HEK293T (cell line): ENCODE measurements around the gene IL20.

Experiments used
- CTCF ChIA-PET: fragments of 350-600 bp; formaldehyde crosslinking; extraction: SDS; loops from one replicate; lab custom pipeline; 2021; ENCODE audit warnings: antibody characterized with exemption, inconsistent platforms; lab: Yijun Ruan, JAX
- POLR2A ChIA-PET: fragments of 350-600 bp; formaldehyde crosslinking; extraction: SDS; loops from one replicate; lab custom pipeline; 2020; ENCODE audit warnings: antibody characterized with exemption, inconsistent platforms; lab: Yijun Ruan, JAX
- DNase-seq: peaks from one replicate; pipeline ENCODE4 v3.0.0; 2012; ENCODE audit warnings: mixed read lengths; ENCODE audit errors: extremely low spot score
- ARNT ChIP-seq: fragments of 450-650 bp; IDR thresholded peaks from 2 replicates; pipeline ENCODE4 v1.6.1; 2017; ENCODE audit warnings: mild to moderate bottlenecking
- BHLHE40 ChIP-seq: fragments of 450-650 bp; IDR thresholded peaks from 2 replicates; pipeline ENCODE4 v1.6.1; 2016; ENCODE audit warnings: mild to moderate bottlenecking, moderate library complexity, borderline replicate concordance
- CTBP1 ChIP-seq: fragments of 450-650 bp; IDR thresholded peaks from 2 replicates; pipeline ENCODE4 v1.6.1; 2016; ENCODE audit warnings: borderline replicate concordance
- ELF4 ChIP-seq: fragments of 450-650 bp; IDR thresholded peaks from 2 replicates; pipeline ENCODE4 v1.6.1; 2017; ENCODE audit warnings: antibody characterized with exemption
- FOXA1 ChIP-seq: fragments of 450-650 bp; IDR thresholded peaks from 2 replicates; pipeline ENCODE4 v1.6.1; 2016; ENCODE audit warnings: mild to moderate bottlenecking
- FOXK2 ChIP-seq: fragments of 450-650 bp; IDR thresholded peaks from 2 replicates; pipeline ENCODE4 v1.6.1; 2016; ENCODE audit warnings: mild to moderate bottlenecking
- FOXM1 ChIP-seq: fragments of 450-650 bp; IDR thresholded peaks from 2 replicates; pipeline ENCODE4 v1.6.1; 2017; ENCODE audit warnings: mild to moderate bottlenecking, borderline replicate concordance
- HDGF ChIP-seq: fragments of 450-650 bp; IDR thresholded peaks from 2 replicates; pipeline ENCODE4 v1.6.1; 2017; ENCODE audit warnings: antibody characterized with exemption, borderline replicate concordance
- L3MBTL2 ChIP-seq: fragments of 450-650 bp; conservative IDR thresholded peaks from 2 replicates; pipeline ENCODE4 v1.6.1; 2016; ENCODE audit warnings: mild to moderate bottlenecking
- LEF1 ChIP-seq: fragments of 450-650 bp; IDR thresholded peaks from 2 replicates; pipeline ENCODE4 v1.6.1; 2017; ENCODE audit warnings: mild to moderate bottlenecking, borderline replicate concordance
- NFRKB ChIP-seq: fragments of 450-650 bp; IDR thresholded peaks from 2 replicates; pipeline ENCODE4 v1.6.1; 2016; ENCODE audit warnings: mild to moderate bottlenecking, moderate library complexity
- PKNOX1 ChIP-seq: fragments of 450-650 bp; IDR thresholded peaks from 2 replicates; pipeline ENCODE4 v1.6.1; 2016
- SP1 ChIP-seq: fragments of 450-650 bp; IDR thresholded peaks from 2 replicates; pipeline ENCODE4 v1.6.1; 2017
- SUZ12 ChIP-seq: fragments of 450-650 bp; IDR thresholded peaks from 2 replicates; pipeline ENCODE4 v1.6.1; 2016; ENCODE audit warnings: mild to moderate bottlenecking
- TARDBP ChIP-seq: fragments of 450-650 bp; IDR thresholded peaks from 2 replicates; pipeline ENCODE4 v1.6.1; 2016
- ZNF384 ChIP-seq: fragments of 450-650 bp; IDR thresholded peaks from 2 replicates; pipeline ENCODE4 v1.6.1; 2016

The IL20 gene

GRCh38 chr1:206826394-206826793, 39.0 kb upstream of the IL20 start:
- ChIA-PET POLR2A (no interaction called here), CTCF (interaction anchor here (0.7 kb wide), 1 partner anchor 156 kb away, joined by 3 read pairs; no protein-coding TSS in a partner anchor)
- DNase-seq = no peak
- TF ChIP-seq ZNF384 (no peak), TARDBP (no peak), NFRKB (no peak), FOXA1 (no peak), ARNT (no peak), FOXK2 (no peak), BHLHE40 (no peak), SUZ12 (no peak), HDGF (no peak), ELF4 (no peak), L3MBTL2 (no peak), FOXM1 (no peak)

- CTCF ChIA-PET = interaction anchor here (0.6 kb wide), 1 partner anchor 18 kb away, joined by 3 read pairs; no protein-coding TSS in a partner anchor
- POLR2A ChIA-PET = no interaction called here
- DNase-seq = no peak
- TF ChIP-seq FOXM1 = no peak
- no peak for TF ChIP-seq HDGF
- no peak for TF ChIP-seq NFRKB
- no peak for TF ChIP-seq FOXK2
- TF ChIP-seq SP1 = no peak
- TF ChIP-seq TARDBP = no peak
- TF ChIP-seq L3MBTL2 = no peak
- no peak for TF ChIP-seq CTBP1
- no peak for TF ChIP-seq LEF1
- no peak for TF ChIP-seq FOXA1
- no peak for TF ChIP-seq SUZ12
- no peak for TF ChIP-seq BHLHE40
- no peak for TF ChIP-seq ARNT
- no peak for TF ChIP-seq ZNF384
- no peak for TF ChIP-seq PKNOX1
- no peak for TF ChIP-seq ELF4
Observed at GRCh38 chr1:206828061-206828460, 37.4 kb upstream of the IL20 start.

- no peak for TF ChIP-seq NFRKB
- no peak for TF ChIP-seq FOXA1
- TF ChIP-seq ELF4 = no peak
- no peak for TF ChIP-seq TARDBP
- TF ChIP-seq BHLHE40 = no peak
- no peak for TF ChIP-seq L3MBTL2
- no peak for TF ChIP-seq LEF1
- TF ChIP-seq ZNF384 = no peak
- no peak for TF ChIP-seq CTBP1
- no peak for TF ChIP-seq HDGF
- no peak for TF ChIP-seq ARNT
- TF ChIP-seq PKNOX1 = no peak
- no peak for TF ChIP-seq SUZ12
- DNase-seq = no peak
- POLR2A ChIA-PET = no interaction called here
Observed at GRCh38 chr1:206828765-206829164, 36.7 kb upstream of the IL20 start.

GRCh38 chr1:206829282-206829681, 36.1 kb upstream of the IL20 start:
- POLR2A ChIA-PET = no interaction called here
- TF ChIP-seq CTBP1 = no peak
- TF ChIP-seq LEF1 = no peak
- TF ChIP-seq FOXM1 = no peak
- no peak for TF ChIP-seq FOXK2
- TF ChIP-seq SUZ12 = no peak
- TF ChIP-seq ELF4 = no peak
- TF ChIP-seq NFRKB = no peak
- no peak for TF ChIP-seq HDGF
- no peak for TF ChIP-seq BHLHE40
- no peak for DNase-seq
- CTCF ChIA-PET = no interaction called here

More at GRCh38 chr1:206828765-206829164, 36.7 kb upstream of the IL20 start:
- CTCF ChIA-PET = no interaction called here

GRCh38 chr1:206829875-206830274, 35.5 kb upstream of the IL20 start:
- TF ChIP-seq L3MBTL2 (no peak), NFRKB (no peak), FOXM1 (no peak), PKNOX1 (no peak), HDGF (no peak), LEF1 (no peak), BHLHE40 (no peak), SP1 (no peak)
- ChIA-PET CTCF (interaction anchor here (0.7 kb wide), 1 partner anchor 20 kb away, joined by 3 read pairs; no protein-coding TSS in a partner anchor), POLR2A (no interaction called here)
- no peak for DNase-seq

- CTCF ChIA-PET = interaction anchor here (1.3 to 1.6 kb wide), 2 partner anchors 33 to 106 kb away, joined by 3 to 4 read pairs; no protein-coding TSS in a partner anchor
- no peak for DNase-seq
- TF ChIP-seq LEF1 = no peak
- no peak for TF ChIP-seq FOXA1
- no peak for TF ChIP-seq ARNT
- no peak for TF ChIP-seq ELF4
- TF ChIP-seq FOXK2 = no peak
- POLR2A ChIA-PET = no interaction called here
Observed at GRCh38 chr1:206831650-206832049, 33.8 kb upstream of the IL20 start.
